ENCODE measurements around the gene ISCA2. TPM values are rescaled to one million over a fixed set of nuclear protein-coding genes. Genes with fewer than 3 reads are reported as not detected.

ISCA2 gene
- total and polyA plus RNA-seq, 9 of the 15 experiments (the other 6 are each of a cell fraction or from before 2014, with no cell fraction given), result 5.0 to 36.7 (median 18.1) TPM

DNA sequence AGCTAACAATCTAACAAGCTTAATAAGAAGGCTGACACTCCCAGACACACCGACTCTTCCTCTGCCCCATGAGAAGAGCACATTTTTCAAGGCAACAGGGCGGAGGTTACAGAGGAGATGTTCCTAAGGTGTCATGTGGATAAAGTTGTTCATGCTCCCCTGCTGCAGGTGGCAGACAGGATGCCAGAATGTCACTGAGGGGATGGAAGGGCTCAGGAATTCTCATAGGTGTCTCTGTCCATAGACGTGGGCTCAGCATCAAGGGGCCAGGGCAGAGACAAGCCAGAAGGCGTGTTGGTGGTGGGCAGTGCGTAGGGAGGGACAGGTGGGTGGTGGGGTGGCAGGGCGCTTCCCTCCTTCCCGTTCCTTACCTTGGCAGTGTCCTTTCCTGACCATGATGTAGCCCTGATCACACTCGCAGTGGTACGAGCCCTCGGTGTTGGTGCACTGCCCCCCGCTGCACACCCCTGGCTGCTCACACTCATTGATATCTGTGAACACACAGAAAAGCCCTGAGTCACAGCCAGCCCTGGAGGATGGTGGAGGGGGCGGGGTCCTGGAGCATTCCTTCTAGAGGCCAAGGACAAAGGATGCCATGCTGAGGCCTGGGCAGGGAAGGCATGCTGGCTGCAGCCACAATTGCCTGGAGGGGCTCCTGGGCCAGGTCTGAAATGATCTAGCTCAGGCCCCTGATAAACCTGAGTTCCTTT, 23.0 kb downstream of the ISCA2 start:
- ATAC-seq (peak; percentile 64), FAIRE-seq (no peak), DNase-seq (ENCODE audit: extremely low read depth in 1 of 4, low spot score in 3 of 4) (peak in 2 of 4 experiments; percentile 9 to 19)
- no peaks in the 10 kb centered on the region for H3K9me1 ChIP-seq (ENCODE audit: control insufficient read depth, insufficient read depth, low read length)
- no peaks in the 10 kb centered on the region for H3K9me3 ChIP-seq (replicated peaks; ENCODE audit: control insufficient read depth, insufficient read depth, low read depth, low read length)
- no peak overlapping the region for H3K27ac ChIP-seq (ENCODE audit: extremely low read depth, low read depth, low read length)
- in situ Hi-C loops (cut with MboI), result no loop called here
- no peaks in the 10 kb centered on the region for H3K36me3 ChIP-seq (ENCODE audit: control insufficient read depth, insufficient read depth, low read length)
- no peak overlapping the region for H3K9ac ChIP-seq (ENCODE audit: insufficient read depth in 1 of 2, low read depth in 2 of 2, low read length in 2 of 2)
- no peak overlapping the region for H3K4me3 ChIP-seq
- ChIA-PET CTCF (ENCODE audit: low intra/inter-chr PET ratio) (no interaction called here), POLR2A (interaction anchor here (0.6 kb wide), 2 partner anchors 9 to 153 kb away, joined by 3 read pairs; no protein-coding TSS in a partner anchor)
- H4K20me1 ChIP-seq (replicated peaks; ENCODE audit: control insufficient read depth, insufficient read depth, low read length), result no peaks in the 10 kb centered on the region
- intact Hi-C loops (cut with micrococcal nuclease), result no loop called here
- no TSS peak for BruUV-seq (replicated peaks)
- H3K27me3 ChIP-seq (ENCODE audit: control insufficient read depth in 2 of 2, insufficient read depth in 2 of 2, low read length in 2 of 2), result peaks cover 5 to 54% of the 10 kb centered on the region in 2 experiments; a peak in 4 of 5 replicates
- TF ChIP-seq NEUROD1 (IDR thresholded peaks at IDR 0.05; ENCODE audit: borderline replicate concordance, low read depth, low read length, partially characterized antibody) (no peak), NFE2 (IDR thresholded peaks at IDR 0.05; ENCODE audit: low read depth) (0 out of 2 replicates have a peak, but pooled peaks have one; percentile 23)
- H2AFZ ChIP-seq (ENCODE audit: low read depth, low read length), result no peak overlapping the region
- no peaks in the 10 kb centered on the region for H3K79me2 ChIP-seq (ENCODE audit: control insufficient read depth, insufficient read depth, low read length)
- H3K4me1 ChIP-seq (replicated peaks in 1 of 2; ENCODE audit: control insufficient read depth in 2 of 2, insufficient read depth in 2 of 2, low read length in 2 of 2), result peaks cover 3 to 5% of the 10 kb centered on the region in 2 experiments; a peak in 3 of 5 replicates
- 0 out of 2 replicates have a peak overlapping the region, but pooled peaks have one; percentile 2 for H3K4me2 ChIP-seq (ENCODE audit: insufficient read depth, low read length)
- WGBS (ENCODE audit: insufficient coverage, low coverage, missing lambda C conversion rate), result 0% methylated on average over 7 of the region's 12 CpGs

DNA sequence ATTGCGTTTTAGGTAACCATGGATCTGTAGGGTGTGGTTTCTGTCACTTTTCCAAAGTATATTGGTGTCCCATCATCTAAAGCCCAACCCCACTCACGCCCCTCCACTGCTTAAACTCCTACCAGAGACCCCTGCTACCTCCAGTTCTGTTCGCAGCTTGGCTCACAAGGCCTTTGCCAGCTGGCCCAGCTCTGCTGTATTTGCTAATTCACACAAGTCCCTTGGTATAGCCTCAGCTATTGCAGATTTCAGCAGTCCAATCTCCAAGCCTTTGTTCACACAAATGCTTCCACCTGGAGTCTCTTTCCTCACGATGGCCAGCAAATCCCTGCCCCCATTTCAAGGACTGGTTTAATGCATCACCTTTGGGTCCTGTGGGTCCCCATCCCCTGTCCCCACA, 24.2 kb downstream of the ISCA2 start:
- Histone ChIP-seq H3K27me3 (ENCODE audit: control insufficient read depth in 2 of 2, insufficient read depth in 2 of 2, low read length in 2 of 2) (peaks cover 2 to 43% of the 10 kb centered on the region in 2 experiments; a peak in 4 of 5 replicates), H3K79me2 (ENCODE audit: control insufficient read depth, insufficient read depth, low read length) (no peaks in the 10 kb centered on the region), H3K36me3 (ENCODE audit: control insufficient read depth, insufficient read depth, low read length) (no peaks in the 10 kb centered on the region), H3K27ac (ENCODE audit: extremely low read depth, low read depth, low read length) (no peak overlapping the region), H3K9me3 (replicated peaks; ENCODE audit: control insufficient read depth, insufficient read depth, low read depth, low read length) (no peaks in the 10 kb centered on the region), H3K4me2 (ENCODE audit: insufficient read depth, low read length) (no peak overlapping the region), H3K4me3 (no peak overlapping the region), H3K9me1 (ENCODE audit: control insufficient read depth, insufficient read depth, low read length) (no peaks in the 10 kb centered on the region), H4K20me1 (replicated peaks; ENCODE audit: control insufficient read depth, insufficient read depth, low read length) (no peaks in the 10 kb centered on the region), H3K9ac (ENCODE audit: insufficient read depth in 1 of 2, low read depth in 2 of 2, low read length in 2 of 2) (no peak overlapping the region), H2AFZ (ENCODE audit: low read depth, low read length) (no peak overlapping the region), H3K4me1 (replicated peaks in 1 of 2; ENCODE audit: control insufficient read depth in 2 of 2, insufficient read depth in 2 of 2, low read length in 2 of 2) (peaks cover 3 to 5% of the 10 kb centered on the region in 2 experiments; a peak in 3 of 5 replicates)
- ChIA-PET CTCF (ENCODE audit: low intra/inter-chr PET ratio) (no interaction called here), POLR2A (no interaction called here)
- no TSS peak for BruUV-seq (replicated peaks)
- intact Hi-C loops (cut with micrococcal nuclease) (no loop called here), in situ Hi-C loops (cut with MboI) (no loop called here)
- 2% methylated on average over 4 of the region's 4 CpGs for WGBS (ENCODE audit: insufficient coverage, low coverage, missing lambda C conversion rate)
- FAIRE-seq, result no peak
- no peak for DNase-seq (ENCODE audit: extremely low read depth in 1 of 4, low spot score in 3 of 4)
- ATAC-seq, result no peak
- TF ChIP-seq SAFB (IDR thresholded peaks at IDR 0.05; ENCODE audit: borderline replicate concordance, low read depth, low read length), result no peak
- TF ChIP-seq, protein P1, sequence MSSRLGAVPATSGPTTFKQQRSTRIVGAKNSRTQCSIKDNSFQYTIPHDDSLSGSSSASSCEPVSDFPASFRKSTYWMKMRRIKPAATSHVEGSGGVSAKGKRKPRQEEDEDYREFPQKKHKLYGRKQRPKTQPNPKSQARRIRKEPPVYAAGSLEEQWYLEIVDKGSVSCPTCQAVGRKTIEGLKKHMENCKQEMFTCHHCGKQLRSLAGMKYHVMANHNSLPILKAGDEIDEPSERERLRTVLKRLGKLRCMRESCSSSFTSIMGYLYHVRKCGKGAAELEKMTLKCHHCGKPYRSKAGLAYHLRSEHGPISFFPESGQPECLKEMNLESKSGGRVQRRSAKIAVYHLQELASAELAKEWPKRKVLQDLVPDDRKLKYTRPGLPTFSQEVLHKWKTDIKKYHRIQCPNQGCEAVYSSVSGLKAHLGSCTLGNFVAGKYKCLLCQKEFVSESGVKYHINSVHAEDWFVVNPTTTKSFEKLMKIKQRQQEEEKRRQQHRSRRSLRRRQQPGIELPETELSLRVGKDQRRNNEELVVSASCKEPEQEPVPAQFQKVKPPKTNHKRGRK (tag; IDR thresholded peaks at IDR 0.05), result no peak
- TF ChIP-seq PHB2 (IDR thresholded peaks at IDR 0.05; ENCODE audit: low read depth), result no peak
- TF ChIP-seq RBM25 (IDR thresholded peaks at IDR 0.05; ENCODE audit: low read depth, low read length, severe bottlenecking), result no peak
- no peak for TF ChIP-seq CHCHD3 (CRISPR knock-in tag; IDR thresholded peaks at IDR 0.05)
- no peak for TF ChIP-seq JUN (IDR thresholded peaks at IDR 0.05; ENCODE audit: borderline replicate concordance, low read depth, low read length)
- TF ChIP-seq JUN (CRISPR knock-in tag; IDR thresholded peaks at IDR 0.05; ENCODE audit: borderline replicate concordance), result no peak
- TF ChIP-seq, protein P2, sequence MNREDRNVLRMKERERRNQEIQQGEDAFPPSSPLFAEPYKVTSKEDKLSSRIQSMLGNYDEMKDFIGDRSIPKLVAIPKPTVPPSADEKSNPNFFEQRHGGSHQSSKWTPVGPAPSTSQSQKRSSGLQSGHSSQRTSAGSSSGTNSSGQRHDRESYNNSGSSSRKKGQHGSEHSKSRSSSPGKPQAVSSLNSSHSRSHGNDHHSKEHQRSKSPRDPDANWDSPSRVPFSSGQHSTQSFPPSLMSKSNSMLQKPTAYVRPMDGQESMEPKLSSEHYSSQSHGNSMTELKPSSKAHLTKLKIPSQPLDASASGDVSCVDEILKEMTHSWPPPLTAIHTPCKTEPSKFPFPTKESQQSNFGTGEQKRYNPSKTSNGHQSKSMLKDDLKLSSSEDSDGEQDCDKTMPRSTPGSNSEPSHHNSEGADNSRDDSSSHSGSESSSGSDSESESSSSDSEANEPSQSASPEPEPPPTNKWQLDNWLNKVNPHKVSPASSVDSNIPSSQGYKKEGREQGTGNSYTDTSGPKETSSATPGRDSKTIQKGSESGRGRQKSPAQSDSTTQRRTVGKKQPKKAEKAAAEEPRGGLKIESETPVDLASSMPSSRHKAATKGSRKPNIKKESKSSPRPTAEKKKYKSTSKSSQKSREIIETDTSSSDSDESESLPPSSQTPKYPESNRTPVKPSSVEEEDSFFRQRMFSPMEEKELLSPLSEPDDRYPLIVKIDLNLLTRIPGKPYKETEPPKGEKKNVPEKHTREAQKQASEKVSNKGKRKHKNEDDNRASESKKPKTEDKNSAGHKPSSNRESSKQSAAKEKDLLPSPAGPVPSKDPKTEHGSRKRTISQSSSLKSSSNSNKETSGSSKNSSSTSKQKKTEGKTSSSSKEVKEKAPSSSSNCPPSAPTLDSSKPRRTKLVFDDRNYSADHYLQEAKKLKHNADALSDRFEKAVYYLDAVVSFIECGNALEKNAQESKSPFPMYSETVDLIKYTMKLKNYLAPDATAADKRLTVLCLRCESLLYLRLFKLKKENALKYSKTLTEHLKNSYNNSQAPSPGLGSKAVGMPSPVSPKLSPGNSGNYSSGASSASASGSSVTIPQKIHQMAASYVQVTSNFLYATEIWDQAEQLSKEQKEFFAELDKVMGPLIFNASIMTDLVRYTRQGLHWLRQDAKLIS (CRISPR knock-in tag; IDR thresholded peaks at IDR 0.05), result no peak

All from K562 (cell line).